Loucy (cell line): ENCODE measurements around the gene MRPS15.

ENCODE experiments used
- CTCF ChIP-seq: fragments of 200-600 bp; sonication (generic); conservative IDR thresholded peaks from 2 replicates; pipeline ENCODE4 v1.5.1; 2014; ENCODE audit warnings: mild to moderate bottlenecking, antibody characterized with exemption, low read length
- EZH2phosphoT487 ChIP-seq: fragments of 200-600 bp; IDR thresholded peaks from 2 replicates; pipeline ENCODE4 v1.6.1; 2018; ENCODE audit warnings: antibody characterized with exemption, mild to moderate bottlenecking, moderate library complexity, borderline replicate concordance

GRCh38 chr1:36486439-36487335 is 22.5 kb upstream of the MRPS15 start:
- TF ChIP-seq CTCF (no peak), EZH2phosphoT487 (no peak)
